IPS-18c (cell line): Measurements from ENCODE around the gene MBD2.
"Not testable (repeated sequence)": the region's sequence is repeated elsewhere in the genome, so short reads cannot be mapped to it uniquely, and the experiment has no call there.

Experiments used
- H3K4me3 ChIP-seq: 2 replicates; pipeline ENCODE4 v1.7.0; 2013; ENCODE audit warnings: low read depth, mild to moderate bottlenecking, low read length, moderate library complexity; ENCODE audit not compliant: insufficient read depth
- H3K9me3 ChIP-seq: one replicate; pipeline ENCODE4 v1.6.1; 2013; ENCODE audit warnings: mild to moderate bottlenecking, low read length, moderate library complexity; ENCODE audit not compliant: control insufficient read depth, insufficient read depth

MBD2 gene

DNA sequence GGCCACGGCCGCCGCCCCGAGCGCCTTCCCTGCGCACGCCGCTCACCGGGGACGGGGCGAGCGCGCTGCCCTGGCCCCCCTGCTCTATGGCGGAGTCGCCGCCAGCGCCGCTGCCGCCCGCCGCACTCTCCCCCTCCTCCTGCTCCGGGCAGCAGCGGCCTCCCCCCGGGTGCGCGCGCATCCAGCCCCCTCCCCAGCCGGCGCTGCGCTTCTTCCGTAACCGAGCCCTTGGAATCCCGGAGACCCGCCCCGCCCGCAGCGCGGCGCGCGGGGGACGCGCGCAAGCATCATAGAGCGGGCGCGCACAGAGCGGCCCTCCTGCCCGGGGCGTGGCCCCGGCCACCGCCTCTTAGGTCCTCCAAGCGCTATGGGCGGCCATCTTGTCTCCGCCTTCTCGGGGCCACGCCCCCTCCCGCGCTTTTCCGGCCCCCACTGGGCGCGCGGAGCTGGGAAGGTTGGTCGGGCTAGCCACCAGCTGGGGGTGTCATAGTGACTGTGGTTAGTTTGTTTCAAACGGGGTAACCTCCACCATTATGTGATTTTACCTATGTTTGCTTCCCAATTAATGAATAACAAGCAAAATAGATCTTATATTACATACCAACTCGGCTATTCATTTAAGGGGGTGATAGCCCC, at the start of gene MBD2:
MBD2 (minus strand) TSS at position 291 of the 636 bp plus-strand sequence; CDS start at position 181, 110 bp downstream.
- no peaks in the 10 kb centered on the region for H3K9me3 ChIP-seq
- peak within 1 kb of the TSS; percentile 60 for H3K4me3 ChIP-seq

DNA sequence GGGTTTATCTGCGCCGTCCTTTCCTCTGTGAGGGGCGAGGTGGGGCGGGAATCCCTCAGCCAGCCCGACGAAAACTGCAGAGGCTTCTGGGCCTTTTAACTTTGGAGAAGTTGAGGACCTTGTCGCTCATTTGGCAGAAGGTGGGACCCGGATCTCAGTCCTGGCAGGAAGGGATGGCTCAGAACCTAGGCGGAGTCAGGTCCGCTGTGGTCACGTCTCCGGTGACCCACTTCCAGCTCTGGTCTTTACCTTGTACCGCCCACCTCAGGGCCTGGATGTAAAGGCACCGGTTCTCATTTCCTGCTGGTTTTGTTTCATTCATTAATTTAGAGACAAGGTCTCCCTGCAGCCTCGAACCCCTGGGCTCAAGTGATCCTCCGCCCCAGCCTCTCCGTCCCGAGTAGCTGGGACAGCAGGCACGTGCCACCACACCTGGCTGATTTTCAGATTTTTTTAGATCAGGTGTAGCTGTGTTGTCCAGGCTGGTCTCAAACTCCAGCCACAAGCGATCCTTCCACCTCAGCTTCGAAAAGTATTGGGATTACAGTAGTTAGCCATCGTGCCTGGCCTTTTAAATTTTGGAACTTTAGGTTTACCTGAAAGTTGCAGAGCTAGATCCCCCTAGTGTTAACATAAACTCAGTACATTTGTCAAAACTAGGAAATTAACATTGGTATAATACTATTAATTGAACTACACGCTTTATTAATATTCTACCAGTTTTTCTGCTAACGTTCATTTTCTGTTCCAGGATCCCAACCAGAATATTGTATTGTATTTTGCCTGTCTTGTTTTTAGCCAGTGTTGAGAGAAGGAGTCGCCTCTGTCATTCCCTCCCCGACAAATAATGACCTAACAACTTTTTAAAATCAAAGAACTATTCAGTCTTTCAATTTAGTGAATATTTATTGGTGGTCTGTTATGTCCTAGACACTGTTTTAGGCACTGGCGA, 45.7 kb upstream of the MBD2 start:
- H3K9me3 ChIP-seq = no peaks in the 10 kb centered on the region

GRCh38 chr18:54268751-54269150, 44.3 kb upstream of the MBD2 start:
- Histone ChIP-seq H3K4me3 (peak overlapping the region; percentile 76; the same call in 1 of the 2 replicates), H3K9me3 (no peaks in the 10 kb centered on the region)

More for the DNA sequence above, 45.7 kb upstream of the MBD2 start:
- H3K4me3 ChIP-seq = peak overlapping the region; percentile 76

GRCh38 chr18:54267701-54268100, 43.2 kb upstream of the MBD2 start:
- H3K9me3 ChIP-seq = no peaks in the 10 kb centered on the region

GRCh38 chr18:54263904-54264336, 39.5 kb upstream of the MBD2 start:
- no peaks in the 10 kb centered on the region for H3K9me3 ChIP-seq
- no peak overlapping the region for H3K4me3 ChIP-seq

More at GRCh38 chr18:54267701-54268100, 43.2 kb upstream of the MBD2 start:
- no peak overlapping the region for H3K4me3 ChIP-seq

- no peak overlapping the region for H3K4me3 ChIP-seq
- no peaks in the 10 kb centered on the region for H3K9me3 ChIP-seq
Observed at GRCh38 chr18:54261894-54262293, 37.4 kb upstream of the MBD2 start.

DNA sequence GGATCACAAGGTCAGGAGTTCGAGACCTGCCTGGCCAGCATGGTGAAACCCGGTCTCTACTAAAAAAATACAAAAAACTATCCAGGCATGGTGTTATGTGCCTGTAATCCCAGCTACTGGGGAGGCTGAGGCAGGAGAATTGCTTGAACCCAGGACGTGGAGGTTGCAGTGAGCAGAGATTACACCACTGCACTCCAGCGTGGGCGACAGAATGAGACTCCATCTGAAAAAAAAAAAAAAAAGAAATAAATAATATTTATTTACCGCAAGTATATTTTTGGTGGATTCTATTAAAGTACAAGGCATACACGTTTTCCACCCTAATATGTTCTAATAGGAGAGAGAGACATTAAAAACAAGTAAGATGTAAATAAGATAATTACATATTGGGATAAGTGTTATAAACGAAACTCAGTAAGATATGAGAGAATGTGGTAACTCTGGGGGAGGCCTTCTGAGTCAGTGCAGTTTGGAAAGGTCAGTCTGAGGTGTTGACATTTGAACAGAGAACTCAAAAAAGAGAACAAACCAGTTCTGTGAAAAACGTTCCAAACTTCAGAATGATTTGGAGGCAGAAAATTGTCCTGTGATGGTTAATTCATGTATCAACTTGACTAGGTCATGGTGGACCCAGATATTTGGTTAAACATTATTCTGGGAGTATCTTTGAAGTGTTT, 36.1 kb upstream of the MBD2 start:
- no peaks in the 10 kb centered on the region for H3K9me3 ChIP-seq
- no peak overlapping the region for H3K4me3 ChIP-seq

DNA sequence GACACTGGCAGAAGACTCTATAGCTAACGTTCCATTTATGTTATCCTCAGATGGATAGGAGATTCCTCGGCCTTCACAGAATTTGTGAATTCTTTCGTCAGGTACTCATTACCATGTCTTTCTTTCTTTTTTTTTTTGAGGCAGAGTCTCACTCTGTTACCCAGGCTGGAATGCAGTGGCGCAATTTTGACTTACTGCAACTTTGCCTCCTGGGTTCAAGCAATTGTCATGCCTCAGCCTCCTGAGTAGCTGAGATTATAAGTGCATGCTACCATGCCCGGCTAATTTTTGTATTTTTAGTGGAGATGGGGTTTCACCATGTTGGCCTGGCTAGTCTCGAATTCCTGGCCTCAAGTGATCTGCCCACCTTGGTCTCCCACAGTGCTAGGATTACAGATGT, 33.3 kb upstream of the MBD2 start:
- H3K4me3 ChIP-seq, H3K9me3 ChIP-seq: not testable (repeated sequence)

DNA sequence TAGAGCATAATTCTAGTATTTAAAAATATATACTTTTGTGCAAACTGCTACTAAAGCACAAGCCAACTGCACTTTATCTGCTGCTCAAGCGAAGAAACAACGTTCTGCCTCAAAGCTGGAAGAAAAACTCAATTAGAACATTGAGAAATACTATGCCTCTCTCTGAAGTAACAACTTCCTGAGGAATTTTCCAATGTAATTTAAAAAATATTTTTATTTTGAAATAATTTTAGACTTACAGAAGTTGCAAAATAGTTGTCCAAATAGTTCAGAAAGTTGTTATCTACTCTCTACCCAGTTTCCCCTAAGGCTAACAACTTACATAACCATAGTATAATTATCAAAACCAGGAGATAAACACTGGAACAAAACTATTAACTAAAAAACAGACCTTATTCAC, 32.5 kb upstream of the MBD2 start:
- no peaks in the 10 kb centered on the region for H3K9me3 ChIP-seq
- no peak overlapping the region for H3K4me3 ChIP-seq

- H3K9me3 ChIP-seq = no peaks in the 10 kb centered on the region
- no peak overlapping the region for H3K4me3 ChIP-seq
Observed at GRCh38 chr18:54255141-54255540, 30.7 kb upstream of the MBD2 start.

GRCh38 chr18:54254265-54254758, 29.8 kb upstream of the MBD2 start:
- Histone ChIP-seq H3K9me3 (no peaks in the 10 kb centered on the region), H3K4me3 (no peak overlapping the region)

- Histone ChIP-seq H3K9me3 (no peaks in the 10 kb centered on the region), H3K4me3 (no peak overlapping the region)
Observed at GRCh38 chr18:54251606-54252390, 27.3 kb upstream of the MBD2 start.

GRCh38 chr18:54250846-54251261, 26.4 kb upstream of the MBD2 start:
- H3K4me3 ChIP-seq = no peak overlapping the region

DNA sequence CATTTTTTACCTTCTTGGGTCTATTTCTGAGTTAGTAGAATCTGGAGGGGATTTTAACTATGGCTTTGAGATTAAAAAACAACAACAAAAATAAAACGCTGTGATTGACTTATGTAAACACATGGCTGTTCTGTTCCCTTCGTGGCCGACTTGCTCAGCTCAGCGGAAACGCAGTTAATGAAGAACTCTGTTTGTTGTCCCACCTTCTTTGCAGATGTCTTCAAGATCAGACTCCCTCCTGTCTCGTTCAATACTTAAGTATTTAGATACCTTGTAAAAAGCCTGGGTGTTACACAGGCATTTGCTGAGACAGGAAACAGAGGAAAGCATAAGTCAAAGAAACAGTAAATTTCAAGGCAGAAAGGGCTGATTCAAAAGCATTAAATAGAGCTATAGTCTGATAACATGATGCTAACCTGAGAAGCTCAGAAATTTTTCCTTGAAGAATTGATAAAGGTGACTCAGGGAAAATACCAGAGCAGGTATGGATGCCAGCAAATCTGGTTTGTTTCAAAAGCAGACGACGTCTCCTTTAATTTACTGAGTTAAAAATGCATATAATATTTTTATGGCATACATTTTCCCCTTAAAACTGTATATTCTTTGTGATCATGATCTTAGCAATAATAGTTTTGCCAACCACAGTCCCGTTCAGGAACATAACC, 23.2 kb upstream of the MBD2 start:
- H3K9me3 ChIP-seq = no peaks in the 10 kb centered on the region
- H3K4me3 ChIP-seq = no peak overlapping the region

More at GRCh38 chr18:54250846-54251261, 26.4 kb upstream of the MBD2 start:
- H3K9me3 ChIP-seq = no peaks in the 10 kb centered on the region

DNA sequence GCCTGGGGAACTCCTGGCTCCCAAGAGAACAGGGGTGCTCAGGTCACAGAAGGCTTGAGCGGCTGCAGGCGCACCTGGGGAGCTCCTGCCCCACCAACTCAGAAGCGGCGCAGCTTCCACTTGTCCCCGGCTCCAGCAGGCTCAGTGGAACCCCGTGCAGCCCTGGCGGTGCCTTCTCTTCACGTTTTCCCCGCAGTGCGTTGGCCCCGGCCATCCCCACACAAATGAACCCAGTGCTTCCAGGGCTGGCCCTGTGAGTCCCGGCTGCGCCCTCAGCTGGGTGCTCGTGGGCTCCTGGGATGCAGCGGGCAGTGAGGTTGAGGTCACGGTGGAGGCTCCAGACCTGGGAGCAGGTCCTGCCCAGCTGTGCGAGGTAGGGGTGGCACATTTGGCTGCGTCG, 17.9 kb upstream of the MBD2 start:
- no peaks in the 10 kb centered on the region for H3K9me3 ChIP-seq
- no peak overlapping the region for H3K4me3 ChIP-seq

- H3K9me3 ChIP-seq = no peaks in the 10 kb centered on the region
- no peak overlapping the region for H3K4me3 ChIP-seq
Observed at GRCh38 chr18:54241483-54241882, 17.0 kb upstream of the MBD2 start.
